Measurements from ENCODE around the gene NUP62CL. TPM values are rescaled to one million over a fixed set of nuclear protein-coding genes. Genes with fewer than 3 reads are reported as not detected.

Gene NUP62CL
- total RNA-seq, 1 experiment from 2014 or later = 4.8 TPM

GRCh38 chrX:107119283-107119682 is 87.0 kb downstream of the NUP62CL start:
- peaks cover 13% of the 10 kb centered on the region for H3K4me1 ChIP-seq (ENCODE audit: insufficient read depth, low read length)
- H3K4me2 ChIP-seq (ENCODE audit: low read length) = peak overlapping the region; percentile 90
- H2AFZ ChIP-seq (ENCODE audit: low read length) = peak overlapping the region; percentile 93
- TF ChIP-seq EZH2 (IDR thresholded peaks at IDR 0.05; ENCODE audit: low read length, unreplicated experiment) = no peak
- TF ChIP-seq EZH2phosphoT487 (IDR thresholded peaks at IDR 0.05; ENCODE audit: borderline replicate concordance, low read length) = no peak
- TF ChIP-seq, protein P1, sequence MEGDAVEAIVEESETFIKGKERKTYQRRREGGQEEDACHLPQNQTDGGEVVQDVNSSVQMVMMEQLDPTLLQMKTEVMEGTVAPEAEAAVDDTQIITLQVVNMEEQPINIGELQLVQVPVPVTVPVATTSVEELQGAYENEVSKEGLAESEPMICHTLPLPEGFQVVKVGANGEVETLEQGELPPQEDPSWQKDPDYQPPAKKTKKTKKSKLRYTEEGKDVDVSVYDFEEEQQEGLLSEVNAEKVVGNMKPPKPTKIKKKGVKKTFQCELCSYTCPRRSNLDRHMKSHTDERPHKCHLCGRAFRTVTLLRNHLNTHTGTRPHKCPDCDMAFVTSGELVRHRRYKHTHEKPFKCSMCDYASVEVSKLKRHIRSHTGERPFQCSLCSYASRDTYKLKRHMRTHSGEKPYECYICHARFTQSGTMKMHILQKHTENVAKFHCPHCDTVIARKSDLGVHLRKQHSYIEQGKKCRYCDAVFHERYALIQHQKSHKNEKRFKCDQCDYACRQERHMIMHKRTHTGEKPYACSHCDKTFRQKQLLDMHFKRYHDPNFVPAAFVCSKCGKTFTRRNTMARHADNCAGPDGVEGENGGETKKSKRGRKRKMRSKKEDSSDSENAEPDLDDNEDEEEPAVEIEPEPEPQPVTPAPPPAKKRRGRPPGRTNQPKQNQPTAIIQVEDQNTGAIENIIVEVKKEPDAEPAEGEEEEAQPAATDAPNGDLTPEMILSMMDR (conservative IDR thresholded peaks at IDR 0.05; ENCODE audit: low read depth, low read length) = no peak
- H3K36me3 ChIP-seq (ENCODE audit: low read depth, low read length) = peaks cover 22% of the 10 kb centered on the region
- BruUV-seq (replicated peaks) = no TSS peak
- no peaks in the 10 kb centered on the region for H3K27me3 ChIP-seq (ENCODE audit: low read length)
- no peak for ATAC-seq
- peaks cover 23% of the 10 kb centered on the region for H3K79me2 ChIP-seq (ENCODE audit: low read length)
- peak; percentile 3 for DNase-seq
- H4K20me1 ChIP-seq (ENCODE audit: low read length) = no peaks in the 10 kb centered on the region
- POLR2A ChIA-PET (ENCODE audit: unreplicated experiment) = interaction anchor here (0.6 kb wide), 1 partner anchor 27 kb away, joined by 3 read pairs; no protein-coding TSS in a partner anchor
- no peak overlapping the region for H3K27ac ChIP-seq (ENCODE audit: low read length)
- intact Hi-C loops (cut with micrococcal nuclease) = loop anchor here (5.0 to 10.0 kb wide), 2 partner anchors 86 to 973 kb away; partner anchors contain the start of genes ATG4A, DNAAF6, NUP62CL and PSMD10
- no peaks in the 10 kb centered on the region for H3F3A ChIP-seq (ENCODE audit: low read length, unreplicated experiment)
- peak overlapping the region; percentile 92 for H3K4me3 ChIP-seq (ENCODE audit: low read length)
- no peaks in the 10 kb centered on the region for H3K9me3 ChIP-seq (ENCODE audit: low read length)
- H3K9ac ChIP-seq (ENCODE audit: low read length) = no peak overlapping the region
- H3K9me2 ChIP-seq (replicated peaks; ENCODE audit: low read length) = no peaks in the 10 kb centered on the region
- CTCF ChIA-PET = interaction anchor here (0.6 kb wide), 1 partner anchor 17 kb away, joined by 3 read pairs; no protein-coding TSS in a partner anchor

DNA sequence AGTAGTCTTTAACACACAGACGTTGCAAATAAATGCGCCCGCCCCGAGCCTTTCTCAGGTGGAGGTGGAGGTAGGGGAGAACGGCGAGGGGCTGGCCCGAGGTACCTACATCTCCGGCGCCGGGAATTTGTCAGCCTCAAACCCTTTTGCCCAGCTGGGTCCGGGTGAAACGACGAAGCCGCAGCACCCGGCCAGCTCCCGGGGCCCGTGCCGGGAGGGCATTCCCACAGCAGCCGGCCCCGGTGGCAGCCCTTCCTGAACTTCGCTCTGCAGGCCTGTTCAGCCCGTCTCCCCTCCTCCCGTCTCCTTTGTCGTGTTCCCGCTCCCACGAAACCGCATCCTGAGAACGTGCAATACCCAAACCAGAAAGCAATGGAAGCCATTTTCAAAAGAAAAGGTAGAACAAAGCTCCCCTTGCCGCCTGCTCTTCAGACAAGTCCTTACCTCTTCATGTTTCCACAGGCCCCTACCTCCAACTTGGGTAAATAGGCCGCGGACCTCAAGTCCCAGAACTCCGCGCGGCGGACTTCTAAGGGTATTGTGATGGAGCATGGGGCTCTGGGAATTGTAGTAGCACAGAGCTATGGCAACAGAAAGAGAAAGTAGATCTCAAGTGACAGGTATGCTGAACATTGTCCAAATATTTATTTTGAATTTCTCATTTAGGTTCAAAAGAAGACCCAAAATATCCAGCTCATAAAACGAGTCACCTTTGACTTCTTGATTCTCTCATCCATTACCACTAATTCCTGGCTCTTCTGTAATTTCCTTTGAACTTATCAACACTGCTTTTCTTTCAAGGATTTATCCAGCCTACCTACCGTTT is 87.7 kb downstream of the NUP62CL start, which contains the start of gene RBM41:
Gene RBM41 (minus strand): TSS at position 501 of the 826 bp plus-strand sequence. CDS start 49 bp downstream, at position 452.
- H3K4me1 ChIP-seq (ENCODE audit: insufficient read depth, low read length) = peaks cover 13% of the 10 kb centered on the region
- TSS peak; percentile 68 for BruUV-seq (replicated peaks)
- H2AFZ ChIP-seq (ENCODE audit: low read length) = peak within 1 kb of the TSS; percentile 93
- H3K9me2 ChIP-seq (replicated peaks; ENCODE audit: low read length) = no peaks in the 10 kb centered on the region
- DNase-seq (peak; percentile 84), ATAC-seq (peak; percentile 99)
- no peaks in the 10 kb centered on the region for H3K9me3 ChIP-seq (ENCODE audit: low read length)
- H3K27ac ChIP-seq (ENCODE audit: low read length) = no peak within 1 kb of the TSS; the same call in 1 of the 2 replicates
- no peaks in the 10 kb centered on the region for H3F3A ChIP-seq (ENCODE audit: low read length, unreplicated experiment)
- ChIA-PET POLR2A (ENCODE audit: unreplicated experiment) (no interaction called here), CTCF (interaction anchor here (0.6 kb wide), 1 partner anchor 16 kb away, joined by 3 read pairs; no protein-coding TSS in a partner anchor)
- H3K9ac ChIP-seq (ENCODE audit: low read length) = peak within 1 kb of the TSS; percentile 94
- peak within 1 kb of the TSS; percentile 92 for H3K4me3 ChIP-seq (ENCODE audit: low read length)
- peak within 1 kb of the TSS; percentile 90 for H3K4me2 ChIP-seq (ENCODE audit: low read length)
- peaks cover 23% of the 10 kb centered on the region for H3K79me2 ChIP-seq (ENCODE audit: low read length)
- no peaks in the 10 kb centered on the region for H3K27me3 ChIP-seq (ENCODE audit: low read length)
- H4K20me1 ChIP-seq (ENCODE audit: low read length) = no peaks in the 10 kb centered on the region
- H3K36me3 ChIP-seq (ENCODE audit: low read depth, low read length) = peaks cover 30% of the 10 kb centered on the region
- TF ChIP-seq EZH2 (IDR thresholded peaks at IDR 0.05; ENCODE audit: low read length, unreplicated experiment) = no peak
- TF ChIP-seq, protein P1 (conservative IDR thresholded peaks at IDR 0.05; ENCODE audit: low read depth, low read length) = no peak
- no peak for TF ChIP-seq EZH2phosphoT487 (IDR thresholded peaks at IDR 0.05; ENCODE audit: borderline replicate concordance, low read length)
- intact Hi-C loops (cut with micrococcal nuclease) = loop anchor here (5.0 to 10.0 kb wide), 2 partner anchors 86 to 974 kb away; partner anchors contain the start of genes ATG4A, DNAAF6, NUP62CL and PSMD10

Measured in PC-3 (cell line).